ENCODE results near the gene CASP14.

- no peak for TF ChIP-seq GATA2 (IDR thresholded peaks at IDR 0.05; ENCODE audit: low read depth, low read length)
- TF ChIP-seq GATA3 (IDR thresholded peaks at IDR 0.05; ENCODE audit: low read depth, low read length) = no peak
Observed at GRCh38 chr19:15047680-15048079, 1.6 kb upstream of the CASP14 start.

Measured in SH-SY5Y (cell line).